ENCODE results near the gene CTAGE4.
"Not testable (repeated sequence)": the region's sequence is repeated elsewhere in the genome, so short reads cannot be mapped to it uniquely, and the experiment has no call there.

DNA sequence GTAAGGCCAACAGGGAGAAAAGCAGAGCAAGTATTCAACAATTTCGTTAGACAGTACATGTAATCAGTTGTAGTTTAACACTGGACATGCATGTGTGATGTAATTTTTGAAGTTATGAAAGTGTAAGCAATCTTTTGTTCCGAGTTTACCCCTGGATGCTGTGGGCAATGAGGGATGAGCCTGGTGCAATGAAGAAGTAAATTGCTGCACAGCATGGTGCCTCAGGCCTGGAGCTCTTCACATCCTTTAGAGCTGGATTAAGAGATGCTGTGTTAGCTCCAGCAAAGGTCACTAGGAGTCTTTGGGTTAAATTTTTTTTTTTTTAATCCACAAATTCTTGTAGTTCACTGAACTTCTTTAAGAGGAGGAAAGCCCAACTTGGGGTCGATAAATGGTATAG, 19.8 kb downstream of the CTAGE4 start:
- TF ChIP-seq, protein P1, sequence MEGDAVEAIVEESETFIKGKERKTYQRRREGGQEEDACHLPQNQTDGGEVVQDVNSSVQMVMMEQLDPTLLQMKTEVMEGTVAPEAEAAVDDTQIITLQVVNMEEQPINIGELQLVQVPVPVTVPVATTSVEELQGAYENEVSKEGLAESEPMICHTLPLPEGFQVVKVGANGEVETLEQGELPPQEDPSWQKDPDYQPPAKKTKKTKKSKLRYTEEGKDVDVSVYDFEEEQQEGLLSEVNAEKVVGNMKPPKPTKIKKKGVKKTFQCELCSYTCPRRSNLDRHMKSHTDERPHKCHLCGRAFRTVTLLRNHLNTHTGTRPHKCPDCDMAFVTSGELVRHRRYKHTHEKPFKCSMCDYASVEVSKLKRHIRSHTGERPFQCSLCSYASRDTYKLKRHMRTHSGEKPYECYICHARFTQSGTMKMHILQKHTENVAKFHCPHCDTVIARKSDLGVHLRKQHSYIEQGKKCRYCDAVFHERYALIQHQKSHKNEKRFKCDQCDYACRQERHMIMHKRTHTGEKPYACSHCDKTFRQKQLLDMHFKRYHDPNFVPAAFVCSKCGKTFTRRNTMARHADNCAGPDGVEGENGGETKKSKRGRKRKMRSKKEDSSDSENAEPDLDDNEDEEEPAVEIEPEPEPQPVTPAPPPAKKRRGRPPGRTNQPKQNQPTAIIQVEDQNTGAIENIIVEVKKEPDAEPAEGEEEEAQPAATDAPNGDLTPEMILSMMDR (IDR thresholded peaks at IDR 0.05; ENCODE audit: insufficient read depth, low read depth, low read length), result not testable (repeated sequence)
- not testable (repeated sequence) for TF ChIP-seq EZH2 (IDR thresholded peaks at IDR 0.05; ENCODE audit: insufficient read depth, low read length)

All from astrocyte (in vitro differentiated cells and primary cell).